NCI-H1930 (cell line): ENCODE results near the gene ABITRAM.
A peak's percentile ranks its signal among the peaks of the same experiment; 100 is the strongest.
"Not testable (repeated sequence)": the region's sequence is repeated elsewhere in the genome, so short reads cannot be mapped to it uniquely, and the experiment has no call there.

Experiments used
- DNase-seq, 2 experiments: peaks; one replicate each; lab custom pipeline; 2025; lab: John Stamatoyannopoulos, UW

The ABITRAM gene

DNA sequence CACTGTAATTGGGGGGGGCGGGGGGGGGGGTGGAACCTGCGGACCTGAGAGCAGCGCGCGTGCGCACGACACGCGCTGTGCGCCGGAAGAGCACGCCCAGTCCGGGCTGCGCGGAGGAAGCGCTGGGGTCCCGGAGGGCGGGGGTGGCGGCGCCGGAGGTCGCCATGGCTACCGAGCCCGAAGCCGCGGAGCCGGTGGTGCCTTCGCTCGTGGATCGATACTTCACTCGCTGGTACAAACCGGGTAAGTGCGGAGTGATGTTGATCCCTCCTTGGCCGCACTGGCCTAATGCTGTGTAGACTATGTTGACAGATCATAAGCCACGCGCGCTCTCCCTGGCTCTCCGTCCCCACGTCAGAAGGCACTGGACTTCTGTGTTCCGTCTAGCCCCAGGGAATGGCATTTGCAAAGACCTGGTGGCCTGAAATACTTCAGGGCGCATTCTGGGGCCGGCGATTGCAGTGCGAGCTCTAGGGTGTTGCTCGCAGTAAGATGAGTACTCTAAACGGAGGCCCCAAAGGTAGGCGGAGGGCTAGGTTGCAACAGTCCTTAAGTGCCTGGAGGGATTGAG is at the start of gene ABITRAM:
Gene ABITRAM, plus strand, starts transcription at position 78 of the 571 bp plus-strand sequence. Its CDS starts 87 bp downstream, at position 165.
- peak; percentile 70 to 84 for DNase-seq

- DNase-seq = no peak
These were observed 49.5 kb upstream of the ABITRAM start for GRCh38 chr9:108884701-108885100.

DNA sequence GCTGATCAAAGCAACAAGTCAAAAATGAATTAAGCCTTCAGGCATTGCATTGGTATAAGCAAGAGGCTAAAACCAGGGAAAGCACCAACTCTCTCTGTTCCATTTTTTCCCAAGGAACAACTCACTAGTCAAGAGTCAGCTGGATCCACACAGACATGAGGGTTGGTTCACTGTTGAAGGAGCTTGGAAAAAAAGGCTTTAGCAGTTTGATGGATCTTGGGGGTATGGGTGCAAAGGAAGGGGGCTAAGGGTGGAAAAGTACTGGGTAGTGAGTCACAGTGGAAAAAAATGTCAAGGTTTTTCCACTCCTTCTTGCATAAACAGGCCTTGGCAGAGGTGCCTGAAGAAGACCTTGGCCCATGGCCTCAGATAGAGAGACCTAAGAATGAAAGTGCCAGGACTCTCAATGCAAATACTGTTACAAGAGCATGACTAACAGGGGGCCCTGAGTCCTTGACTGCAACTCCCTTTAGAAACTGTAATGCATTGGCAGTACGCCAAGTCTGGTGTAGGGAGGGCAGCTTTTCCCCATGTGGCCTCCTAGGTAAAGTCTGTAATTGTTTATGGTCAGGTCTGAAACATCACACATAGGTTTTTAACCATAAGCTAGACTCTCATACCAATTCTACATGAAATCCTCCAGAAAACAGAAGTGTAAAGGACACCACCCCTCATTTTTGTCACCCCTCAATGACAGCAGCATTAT is 48.4 kb upstream of the ABITRAM start:
- no peak for DNase-seq

DNA sequence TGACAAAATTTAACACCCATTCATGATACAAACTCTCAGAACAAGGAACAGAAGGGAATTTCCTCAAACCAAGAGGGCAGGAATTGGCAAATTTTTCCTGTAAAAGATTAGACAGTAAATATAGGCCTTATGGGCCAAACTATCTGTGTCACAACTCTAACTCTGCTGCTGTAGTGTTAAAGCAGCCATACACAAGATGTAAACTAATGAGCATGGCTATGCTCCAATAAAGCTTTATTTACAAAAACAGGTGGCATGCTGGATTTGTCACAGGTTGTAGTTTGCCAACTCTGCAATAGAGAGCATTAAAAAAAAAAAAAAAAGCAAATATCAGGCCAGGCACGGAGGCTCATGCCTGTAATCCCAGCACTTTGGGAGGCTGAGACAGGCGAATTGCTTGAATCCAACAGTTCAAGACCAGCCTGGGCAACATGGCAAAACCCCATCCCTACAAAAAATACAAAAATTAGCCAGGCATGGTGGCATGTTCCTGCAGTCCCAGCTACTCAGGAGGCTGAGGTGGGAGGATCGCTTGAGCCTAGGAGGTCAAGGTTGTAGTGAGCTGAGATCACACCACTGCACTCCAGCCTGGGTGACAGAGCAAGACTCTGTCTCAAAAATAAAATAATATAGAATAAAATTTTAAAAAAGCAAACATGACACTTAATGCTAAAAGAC is 47.5 kb upstream of the ABITRAM start:
- not testable (repeated sequence) for DNase-seq

DNA sequence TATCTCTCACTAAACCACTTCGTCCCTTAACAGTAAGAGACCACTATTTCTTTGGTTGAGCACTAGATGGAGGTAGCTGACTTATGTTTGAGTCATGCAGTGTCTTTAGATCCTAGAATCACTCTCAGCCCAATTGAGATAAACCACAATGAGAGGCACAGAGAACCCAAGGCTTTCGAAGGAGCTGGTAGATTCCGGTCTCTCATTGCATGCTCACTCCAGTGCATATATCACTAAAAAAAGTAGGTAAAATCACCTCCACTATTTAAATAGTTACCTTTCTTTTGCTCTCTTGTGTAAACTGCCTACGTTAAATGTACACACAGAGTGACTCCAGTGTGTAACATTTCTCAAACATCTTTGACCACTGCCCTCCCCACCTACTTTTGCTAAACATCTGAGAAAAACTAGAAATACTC is 44.5 kb upstream of the ABITRAM start:
- DNase-seq = peak in 1 of 2 experiments; percentile 3

GRCh38 chr9:108894225-108894997 is 39.8 kb upstream of the ABITRAM start:
- no peak for DNase-seq

- no peak for DNase-seq
These were observed 36.7 kb upstream of the ABITRAM start for GRCh38 chr9:108897324-108898096.

DNA sequence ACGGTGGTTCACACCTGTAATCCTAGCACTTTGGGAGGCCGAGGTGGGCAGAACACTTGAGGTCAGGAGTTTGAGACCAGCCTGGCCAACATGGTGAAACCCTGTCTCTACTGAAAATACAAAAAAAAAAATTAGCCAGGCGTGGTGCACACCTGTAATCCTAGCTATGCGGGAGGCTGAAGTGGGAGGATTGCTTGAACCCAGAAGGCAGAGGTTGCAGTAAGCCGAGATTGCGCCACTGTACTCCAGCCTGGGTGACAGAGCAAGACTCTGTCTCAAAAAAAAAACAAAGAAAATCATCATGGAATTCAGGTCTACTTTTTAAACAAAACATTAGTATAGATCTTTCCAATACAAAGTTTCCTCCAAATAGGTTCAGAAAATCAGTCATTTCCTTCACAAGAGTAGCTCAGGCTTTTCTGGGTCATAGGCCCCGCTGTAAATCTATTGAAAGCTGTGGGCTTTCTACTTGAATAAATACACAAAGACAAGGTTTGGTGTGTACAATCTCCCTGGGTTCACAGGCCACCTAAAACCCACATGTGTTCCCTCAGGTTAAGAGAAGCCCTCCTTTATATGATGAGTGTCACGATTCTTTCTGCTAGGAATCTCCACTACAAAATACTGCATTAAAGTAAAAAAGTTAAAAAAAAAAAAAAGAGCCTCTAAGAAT is 35.0 kb upstream of the ABITRAM start:
- DNase-seq = not testable (repeated sequence)

GRCh38 chr9:108900176-108900575 is 34.0 kb upstream of the ABITRAM start:
- DNase-seq = peak; percentile 52 to 66

DNA sequence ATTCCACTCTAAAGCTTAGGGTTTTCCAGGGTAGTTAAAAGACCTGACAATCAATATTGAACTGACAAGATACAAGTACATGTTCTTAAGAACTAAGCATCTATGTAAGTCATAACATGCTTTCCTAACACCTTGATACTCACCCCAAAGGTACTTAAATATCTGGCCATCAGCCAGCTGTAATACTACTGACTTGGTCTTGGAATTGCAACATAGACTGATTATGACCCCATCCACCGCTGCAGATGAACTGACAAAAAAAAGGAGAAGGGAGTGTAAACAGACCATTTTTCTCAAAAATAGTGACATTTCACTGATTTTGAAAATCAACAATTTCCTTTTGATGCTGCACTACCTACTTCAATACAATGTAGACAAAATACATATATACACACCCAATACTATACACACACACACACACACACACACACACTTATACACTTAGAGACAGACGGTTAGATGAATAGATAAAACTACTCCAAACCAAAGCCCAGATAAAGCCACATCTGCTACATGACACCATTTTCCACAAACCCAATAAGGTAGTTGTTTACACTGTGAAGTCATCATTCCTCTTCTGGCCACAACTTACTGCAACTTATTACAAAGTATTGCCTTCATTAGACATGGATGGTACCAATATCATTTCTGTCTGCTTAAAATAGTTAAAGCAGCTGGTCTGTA is 30.6 kb upstream of the ABITRAM start:
- DNase-seq = no peak

DNA sequence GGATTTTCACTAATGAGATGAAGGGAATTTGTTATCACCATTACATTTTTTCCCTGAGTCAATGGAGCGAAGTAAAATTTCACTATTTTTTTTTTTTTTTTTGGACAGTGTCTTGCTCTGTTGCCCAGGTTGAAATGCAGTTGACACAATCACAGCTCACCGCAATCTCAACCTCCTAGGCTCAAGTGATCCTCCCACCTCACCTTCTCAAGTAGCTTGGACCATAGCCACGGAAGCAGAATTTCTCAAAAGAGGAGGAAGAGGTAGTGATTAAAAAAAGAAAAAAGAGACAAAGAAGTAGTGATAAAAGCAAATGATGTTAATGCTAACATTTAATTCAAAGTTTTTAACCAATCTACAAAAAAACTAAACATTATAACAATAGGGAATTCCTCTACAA is 30.0 kb upstream of the ABITRAM start:
- no peak for DNase-seq

- DNase-seq = peak in 1 of 2 experiments; percentile 48
These were observed 28.7 kb upstream of the ABITRAM start for GRCh38 chr9:108905494-108905893.

DNA sequence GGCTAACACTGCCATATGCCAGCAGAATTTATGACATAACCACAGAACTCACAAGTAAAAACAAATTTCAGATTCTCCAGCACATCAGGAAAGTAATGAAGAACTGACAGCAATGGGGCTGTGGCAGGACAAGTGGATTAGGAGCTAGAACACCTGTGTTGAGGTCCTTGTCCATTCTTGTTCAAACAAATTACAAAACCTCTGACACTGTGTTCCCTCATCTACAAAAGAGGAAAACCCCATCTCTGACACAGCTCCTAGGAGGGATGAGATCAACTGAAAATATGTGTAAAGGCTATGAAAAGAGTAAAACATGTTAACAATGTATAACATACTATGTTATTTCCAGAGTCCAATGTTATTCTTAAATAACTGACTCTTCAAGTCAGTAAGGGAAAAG is 23.8 kb upstream of the ABITRAM start:
- no peak for DNase-seq

- DNase-seq = no peak
These were observed 23.3 kb upstream of the ABITRAM start for GRCh38 chr9:108910914-108911313.

DNA sequence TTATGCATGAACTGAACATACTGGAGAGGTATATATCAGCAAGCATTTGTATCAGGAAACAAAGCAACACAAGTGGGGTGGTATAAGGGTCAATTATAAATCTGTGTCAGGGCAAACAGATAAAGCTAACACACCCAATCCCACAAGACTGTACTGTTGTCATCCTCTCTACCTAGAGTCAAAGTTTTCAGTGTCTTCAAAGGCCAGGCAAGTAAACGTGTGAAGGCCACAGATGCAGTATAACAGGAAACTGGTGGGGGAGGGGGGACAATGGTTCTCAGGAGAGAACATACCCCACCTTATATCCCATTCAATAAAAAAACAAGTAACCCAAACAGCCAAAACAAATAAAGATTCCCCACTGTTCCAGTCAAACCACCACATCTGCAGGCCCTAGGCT is 22.4 kb upstream of the ABITRAM start:
- DNase-seq = no peak

DNA sequence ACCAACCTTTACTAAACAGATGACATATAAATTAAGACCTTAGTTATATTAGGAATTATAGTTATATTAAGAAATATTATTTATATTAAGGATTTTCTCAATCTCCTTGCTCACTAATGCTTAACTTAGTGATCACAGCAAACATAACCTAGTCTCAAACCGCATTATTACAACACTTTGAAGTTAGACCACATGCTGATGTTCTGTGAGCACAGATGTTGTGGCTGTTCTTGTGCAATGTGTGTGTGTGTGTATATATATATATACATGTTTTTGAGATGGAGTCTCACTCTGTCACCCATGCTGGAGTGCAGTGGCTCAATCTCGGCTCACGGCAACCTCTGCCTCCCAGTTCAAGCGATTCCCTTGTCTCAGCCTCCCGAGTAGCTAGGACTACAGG is 20.8 kb upstream of the ABITRAM start:
- no peak for DNase-seq

- DNase-seq = no peak
These were observed 14.7 kb upstream of the ABITRAM start for GRCh38 chr9:108919517-108919916.

GRCh38 chr9:108920401-108920800 is 13.8 kb upstream of the ABITRAM start:
- DNase-seq = not testable (repeated sequence)

DNA sequence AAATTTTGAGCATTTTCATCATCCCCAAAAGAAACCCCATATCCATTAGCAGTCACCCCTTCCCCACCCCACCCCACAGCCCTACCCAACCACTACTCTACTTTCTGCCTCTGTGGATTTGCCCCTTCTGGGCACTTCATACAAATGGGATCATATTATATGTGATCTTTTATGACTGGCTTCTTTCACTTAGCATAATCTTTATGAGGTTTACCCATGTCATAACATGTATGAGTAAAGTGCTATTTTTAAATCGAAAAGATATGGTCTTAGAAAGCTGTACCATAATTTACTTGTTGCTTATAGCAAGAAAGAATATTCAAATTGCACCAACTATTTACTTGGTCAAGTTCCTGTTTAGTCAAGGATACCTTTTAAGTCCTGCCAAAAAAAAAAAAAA is 13.0 kb upstream of the ABITRAM start:
- no peak for DNase-seq

DNA sequence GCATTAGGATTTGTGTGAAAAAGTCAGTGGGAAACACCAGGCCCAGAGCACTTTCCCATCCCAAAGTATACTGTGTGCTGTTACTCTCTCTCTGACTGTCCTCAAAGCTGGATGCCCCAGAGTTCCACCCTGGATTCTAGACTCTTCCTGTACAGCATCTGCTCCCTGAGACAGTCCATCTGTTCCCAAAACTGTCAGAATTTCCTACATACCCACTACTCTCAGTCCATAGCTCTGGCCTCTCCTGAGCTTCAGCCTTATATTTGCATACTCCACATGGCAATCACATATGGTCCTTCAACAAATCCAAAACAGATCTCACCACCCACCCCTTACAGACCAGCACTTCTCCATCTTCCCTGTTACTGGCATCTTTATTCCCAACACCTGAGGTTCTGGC is 9.7 kb upstream of the ABITRAM start:
- DNase-seq = no peak
